Activated CD4-positive, alpha-beta memory T cell treated with anti-CD3 and anti-CD28 coated beads, Interleukin-2, amount 10 ng/mL, durations not matched to agents 7 days and 5 days (primary cell): ENCODE results near the gene TM7SF2. TPM values are rescaled to one million over a fixed set of nuclear protein-coding genes. Genes with fewer than 3 reads are reported as not detected.

Experiments
- CTCF ChIA-PET: fragments of 350-600 bp; sonication (Branson Sonifier 250); formaldehyde crosslinking; loops from one replicate; lab custom pipeline; 2021; ENCODE audit warnings: antibody characterized with exemption, inconsistent platforms; lab: Charles Lee
- POLR2A ChIA-PET: fragments of 350-600 bp; sonication (Branson Sonifier 250); formaldehyde crosslinking; loops from one replicate; lab custom pipeline; 2021; ENCODE audit warnings: antibody characterized with exemption; lab: Charles Lee
- DNase-seq: peaks from one replicate; pipeline ENCODE4 v3.0.0-alpha.2; 2020
- H3K27ac Mint-ChIP-seq: one replicate; pipeline ENCODE4 v1.8.0; 2021; ENCODE audit warnings: mild to moderate bottlenecking, mixed read lengths
- H3K27me3 Mint-ChIP-seq: one replicate; pipeline ENCODE4 v1.8.0; 2021; ENCODE audit warnings: mixed read lengths
- H3K36me3 Mint-ChIP-seq: one replicate; pipeline ENCODE4 v1.8.0; 2021; ENCODE audit warnings: low read depth, mixed read lengths
- H3K4me1 Mint-ChIP-seq: one replicate; pipeline ENCODE4 v1.8.0; 2021; ENCODE audit warnings: mixed read lengths
- H3K4me3 Mint-ChIP-seq: one replicate; pipeline ENCODE4 v1.8.0; 2021; ENCODE audit warnings: mild to moderate bottlenecking, mixed read lengths
- H3K9me3 Mint-ChIP-seq: one replicate; pipeline ENCODE4 v1.8.0; 2021; ENCODE audit warnings: mixed read lengths
- total RNA-seq, 2 experiments: library from RNA; stranded (reverse); gene quantifications; one replicate each; pipeline ENCODE4 v1.2.3, GENCODE V29; 2021

TM7SF2 gene
- total RNA-seq, 2 experiments from 2014 or later = 27.2 to 28.4 TPM

DNA sequence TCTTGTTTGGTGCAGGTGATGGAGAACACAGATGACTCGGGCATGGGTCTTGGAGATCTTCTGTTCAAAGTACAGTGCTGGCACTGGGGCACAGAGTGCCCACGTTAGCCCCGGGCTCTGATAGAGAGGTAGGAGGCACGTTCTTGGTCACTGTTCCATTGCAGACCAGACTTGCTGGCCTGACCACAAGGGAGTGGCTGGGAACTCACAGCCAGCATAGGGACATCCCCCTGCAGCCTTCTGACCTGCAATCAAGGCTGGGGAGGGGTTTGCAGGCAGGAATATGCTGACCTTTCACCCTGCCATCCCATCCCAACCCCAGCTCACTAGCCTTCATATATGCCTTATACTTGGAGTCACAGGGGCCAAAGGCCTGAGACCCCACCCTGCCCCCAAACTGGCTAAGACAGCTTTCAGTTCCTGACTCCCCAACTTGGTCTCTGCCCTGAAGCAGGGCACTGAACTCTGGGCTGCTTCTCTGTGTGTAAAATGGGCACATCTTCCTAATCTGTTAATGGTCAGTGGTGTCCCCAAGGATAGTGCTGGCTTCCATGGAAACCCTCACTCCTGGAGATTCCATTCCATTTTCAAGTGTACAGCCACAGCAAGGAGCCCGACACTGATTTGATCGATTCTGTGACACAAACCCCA, 15.1 kb downstream of the TM7SF2 start:
- CTCF ChIA-PET = no interaction called here
- Mint-ChIP-seq H3K4me1 (peaks cover 25% of the 10 kb centered on the region), H3K9me3 (no peaks in the 10 kb centered on the region), H3K27ac (no peak overlapping the region), H3K27me3 (no peaks in the 10 kb centered on the region), H3K36me3 (peaks cover 64% of the 10 kb centered on the region), H3K4me3 (no peak overlapping the region)
- POLR2A ChIA-PET = interaction anchor here (0.9 to 8.3 kb wide), 2 partner anchors 7 to 9 kb away, joined by 3 to 157 read pairs; partner anchors contain the start of genes SYVN1 and ZNHIT2
- DNase-seq = no peak

DNA sequence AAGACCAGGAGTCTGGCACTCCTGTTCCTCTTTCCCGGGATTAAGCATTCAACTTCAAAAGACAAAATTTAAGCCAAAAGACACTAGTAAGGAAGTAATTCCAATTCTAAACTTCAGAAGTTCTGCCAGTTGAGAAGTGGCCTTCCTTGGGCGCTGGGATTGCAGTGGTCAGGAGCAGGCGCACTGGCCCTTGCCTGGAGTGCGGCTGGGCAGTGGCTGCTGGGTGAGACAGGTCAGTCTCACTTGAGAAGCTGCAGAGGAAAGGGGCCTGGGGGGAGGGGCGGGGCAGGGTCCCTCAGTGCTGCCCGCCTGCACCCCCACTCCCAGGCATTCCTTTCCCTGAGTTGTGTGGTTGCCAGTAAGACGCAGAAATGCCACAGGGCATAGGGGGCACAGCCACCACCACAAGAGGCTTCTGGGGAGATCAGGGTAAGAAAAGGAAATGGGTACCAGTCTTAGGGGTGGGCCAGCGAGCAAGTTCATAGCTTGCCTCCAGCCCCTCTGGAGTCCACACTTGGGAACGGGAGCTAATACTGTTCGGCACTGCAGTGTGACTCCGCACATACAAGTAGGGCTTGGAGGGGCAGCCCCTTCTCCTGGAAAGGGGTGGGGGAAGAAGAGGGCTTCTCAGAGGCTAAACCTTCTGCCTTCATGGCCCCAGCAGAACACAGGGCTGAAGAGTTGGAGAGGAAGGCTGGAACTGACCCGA, 16.0 kb downstream of the TM7SF2 start:
- Mint-ChIP-seq H3K27ac (no peak overlapping the region), H3K36me3 (peaks cover 65% of the 10 kb centered on the region), H3K4me3 (no peak overlapping the region), H3K4me1 (peaks cover 25% of the 10 kb centered on the region), H3K27me3 (no peaks in the 10 kb centered on the region), H3K9me3 (no peaks in the 10 kb centered on the region)
- DNase-seq = no peak
- CTCF ChIA-PET = interaction anchor here (1.2 kb wide), 1 partner anchor 10 kb away, joined by 4 read pairs; the partner anchor contains the start of gene ZNHIT2
- POLR2A ChIA-PET = interaction anchor here (1.9 to 8.3 kb wide), 2 partner anchors 6 to 10 kb away, joined by 10 to 157 read pairs; partner anchors contain the start of genes SYVN1 and ZNHIT2

DNA sequence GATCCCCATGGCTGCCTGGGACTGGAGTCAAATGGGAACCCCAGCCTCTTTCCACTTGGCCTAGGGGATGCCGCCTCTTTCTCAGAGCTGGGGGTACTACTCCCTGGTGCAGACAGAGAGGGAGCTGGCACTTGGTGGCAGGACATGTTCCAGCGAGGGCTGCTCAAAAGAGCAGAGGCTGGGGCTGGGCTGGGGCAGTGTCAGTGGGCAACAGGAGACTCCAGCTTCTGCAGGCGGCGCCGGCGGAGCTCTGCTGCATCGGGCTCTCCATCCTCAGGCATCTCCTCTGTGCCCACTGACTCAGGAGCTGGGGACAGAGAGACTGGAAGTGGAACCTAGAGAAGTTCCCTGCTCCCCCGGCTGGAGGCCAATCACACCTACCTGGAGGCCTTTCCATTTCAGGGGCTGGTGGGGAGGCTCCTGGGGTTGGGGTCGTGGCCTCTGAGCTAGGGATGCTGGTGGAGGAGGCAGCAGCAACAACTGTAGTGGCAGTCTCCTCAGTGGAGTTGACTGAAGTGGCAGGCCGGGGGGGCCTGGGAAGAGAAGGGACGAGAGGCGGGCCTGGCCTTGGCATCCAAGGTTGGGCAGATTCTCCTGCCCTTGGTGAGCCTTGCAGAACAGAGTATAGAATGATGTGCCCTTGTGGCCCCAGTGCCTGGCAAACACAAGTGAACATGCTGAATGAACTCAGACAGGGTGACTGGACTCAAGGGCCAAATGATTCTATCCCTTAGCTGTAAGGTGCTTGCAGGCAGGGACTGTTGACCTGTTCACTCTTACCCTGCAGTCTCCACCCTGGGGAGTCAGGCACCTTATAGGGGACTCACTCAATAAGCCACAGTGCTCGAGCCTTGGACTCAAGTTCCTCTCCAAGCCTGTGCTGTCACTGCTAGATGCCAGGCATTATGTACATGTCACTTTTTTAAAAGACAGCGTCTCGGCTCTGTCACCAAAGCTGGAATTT, 16.8 kb downstream of the TM7SF2 start:
- Mint-ChIP-seq H3K9me3 (no peaks in the 10 kb centered on the region), H3K4me3 (no peak overlapping the region), H3K27me3 (no peaks in the 10 kb centered on the region), H3K4me1 (peaks cover 27% of the 10 kb centered on the region), H3K36me3 (peaks cover 68% of the 10 kb centered on the region), H3K27ac (no peak overlapping the region)
- ChIA-PET POLR2A (interaction anchor here (1.9 kb wide), 1 partner anchor 11 kb away, joined by 10 read pairs; the partner anchor contains the start of gene ZNHIT2), CTCF (interaction anchor here (1.2 kb wide), 1 partner anchor 11 kb away, joined by 4 read pairs; the partner anchor contains the start of gene ZNHIT2)
- DNase-seq = no peak

DNA sequence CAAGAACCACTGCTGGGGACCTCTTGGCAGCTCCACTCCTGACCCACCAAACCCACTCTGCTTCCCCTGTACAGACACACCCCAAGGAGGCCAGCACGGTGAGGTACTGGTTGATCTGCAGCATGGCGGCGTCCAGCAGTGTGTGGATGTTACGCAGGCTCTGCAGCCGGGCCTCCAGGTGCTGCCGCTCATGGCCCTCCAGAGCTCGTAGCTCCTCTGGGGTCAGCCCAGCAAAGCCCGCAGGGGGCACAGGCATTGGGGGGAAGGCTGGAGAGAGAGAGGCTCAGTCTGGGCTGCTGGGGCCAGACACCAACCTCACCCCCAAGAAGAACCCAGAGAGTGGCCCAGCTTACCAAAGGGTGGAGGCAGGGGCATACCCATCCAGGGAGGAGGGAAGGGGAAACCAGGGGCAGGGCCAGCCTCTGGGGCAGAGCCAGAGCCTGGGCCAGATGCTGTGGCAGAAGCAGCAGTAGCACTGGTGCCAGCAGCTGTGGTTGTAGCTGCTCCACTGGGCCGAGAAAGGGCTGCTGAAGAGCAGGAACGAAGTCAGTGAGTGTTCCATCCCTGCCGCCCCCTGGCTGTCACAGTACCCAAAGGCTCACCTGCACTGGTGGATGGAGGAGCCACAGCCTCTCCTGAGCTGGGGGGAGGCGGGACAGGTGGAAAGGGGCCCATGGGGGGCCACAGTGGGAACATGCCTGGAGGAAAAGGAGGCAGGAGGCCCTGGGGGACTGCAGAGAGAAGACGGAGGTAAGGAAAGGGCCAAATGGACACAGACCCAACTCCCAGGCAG, 18.2 kb downstream of the TM7SF2 start:
- no peak for DNase-seq
- ChIA-PET POLR2A (interaction anchor here (0.7 to 7.2 kb wide), 2 partner anchors 6 to 858 kb away, joined by 3 to 157 read pairs; partner anchors contain the start of genes FAU and MRPL49), CTCF (interaction anchor here (1.6 kb wide), 1 partner anchor 17 kb away, joined by 5 read pairs; no protein-coding TSS in a partner anchor)
- H3K9me3 Mint-ChIP-seq = no peaks in the 10 kb centered on the region
- peaks cover 18% of the 10 kb centered on the region for H3K4me1 Mint-ChIP-seq
- no peak overlapping the region for H3K4me3 Mint-ChIP-seq
- no peaks in the 10 kb centered on the region for H3K27me3 Mint-ChIP-seq
- no peak overlapping the region for H3K27ac Mint-ChIP-seq
- H3K36me3 Mint-ChIP-seq = peaks cover 66% of the 10 kb centered on the region

DNA sequence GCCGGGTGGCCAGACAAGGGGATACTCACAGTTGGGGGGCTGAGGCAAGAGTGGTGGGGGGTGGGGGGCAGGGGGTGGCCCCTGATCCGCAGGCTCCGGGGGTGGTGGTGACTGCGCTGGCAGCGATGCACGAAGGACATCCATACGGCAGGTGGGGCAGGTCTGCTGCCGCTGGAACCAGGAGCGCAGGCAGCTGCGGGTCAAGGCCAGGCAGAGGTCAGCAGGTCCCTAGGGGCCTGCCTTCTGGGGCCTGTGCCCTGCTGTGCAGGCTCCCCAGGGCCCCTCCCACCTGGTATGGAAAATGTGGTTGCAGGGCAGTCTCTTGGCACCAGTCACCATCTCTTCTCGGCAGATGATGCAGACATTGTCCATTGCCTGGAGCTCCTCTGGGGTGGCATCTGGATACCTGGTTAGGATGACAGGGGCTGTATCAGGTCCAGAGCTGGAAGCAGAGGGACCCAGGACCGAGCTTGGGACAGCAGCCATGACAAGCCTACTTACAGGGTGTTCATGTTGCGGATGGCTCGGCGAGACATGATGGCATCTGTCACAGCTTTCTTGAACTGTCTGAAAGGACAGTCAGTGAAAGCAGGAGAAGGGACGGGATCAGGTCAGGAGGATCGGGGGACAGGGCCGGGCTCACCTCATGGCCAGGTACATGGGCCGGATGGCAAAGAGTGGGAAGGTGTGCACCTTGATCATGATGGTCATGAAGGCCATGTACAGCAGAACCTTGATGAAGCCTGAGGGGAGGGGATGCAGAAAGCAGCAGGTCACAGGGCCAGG, 19.2 kb downstream of the TM7SF2 start:
- POLR2A ChIA-PET = interaction anchor here (7.2 kb wide), 1 partner anchor 7 kb away, joined by 157 read pairs; the partner anchor contains the start of genes FAU and MRPL49
- Mint-ChIP-seq H3K4me3 (no peak overlapping the region), H3K27ac (no peak overlapping the region), H3K36me3 (peaks cover 57% of the 10 kb centered on the region), H3K9me3 (no peaks in the 10 kb centered on the region), H3K27me3 (no peaks in the 10 kb centered on the region), H3K4me1 (peaks cover 24% of the 10 kb centered on the region)
- DNase-seq = no peak
- CTCF ChIA-PET = interaction anchor here (1.1 to 1.6 kb wide), 3 partner anchors 18 to 119 kb away, joined by 3 to 5 read pairs (median 4); partner anchors contain the start of gene TM7SF2

DNA sequence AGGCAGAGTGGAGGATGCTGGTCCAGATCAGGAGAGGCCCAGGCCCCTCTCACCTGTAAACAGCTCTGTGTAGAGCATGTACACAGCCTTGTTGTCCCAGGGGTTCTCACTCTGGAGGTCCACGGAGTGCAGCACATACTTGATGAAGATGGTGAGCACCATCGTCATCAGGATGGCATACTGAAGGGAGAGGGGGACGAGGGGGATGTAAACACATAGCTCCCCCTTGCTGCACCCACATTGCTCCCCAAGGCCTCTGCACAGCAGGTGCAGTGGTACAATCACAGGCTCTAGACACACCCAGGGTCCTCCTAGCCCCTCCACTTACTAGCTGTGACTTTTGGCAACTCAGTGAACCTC, 19.7 kb downstream of the TM7SF2 start:
- peaks cover 29% of the 10 kb centered on the region for H3K4me1 Mint-ChIP-seq

DNA sequence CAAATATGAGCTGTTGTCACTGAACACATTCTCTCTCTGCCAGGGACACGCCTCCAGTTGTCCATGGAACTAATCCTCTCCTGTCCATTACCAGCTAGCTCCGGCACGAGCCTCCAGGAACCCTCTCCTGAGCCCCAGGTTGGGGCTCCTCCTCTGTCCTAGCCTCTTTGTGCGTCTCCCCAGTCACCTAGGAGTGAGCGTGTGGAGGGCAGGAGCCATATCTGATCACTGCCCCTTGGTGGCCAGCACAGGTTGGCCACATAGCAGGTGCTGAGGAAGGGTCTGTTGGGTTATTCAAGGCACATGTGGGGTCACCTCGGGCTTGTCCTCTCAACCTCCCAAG, 20.2 kb downstream of the TM7SF2 start:
- CTCF ChIA-PET = interaction anchor here (1.1 to 1.2 kb wide), 2 partner anchors 20 to 118 kb away, joined by 3 to 4 read pairs; partner anchors contain the start of gene TM7SF2

More for the DNA sequence above, 19.7 kb downstream of the TM7SF2 start:
- no peak overlapping the region for H3K27ac Mint-ChIP-seq
- peaks cover 52% of the 10 kb centered on the region for H3K36me3 Mint-ChIP-seq
- no peak overlapping the region for H3K4me3 Mint-ChIP-seq
- H3K27me3 Mint-ChIP-seq = no peaks in the 10 kb centered on the region
- POLR2A ChIA-PET = interaction anchor here (1.4 to 7.2 kb wide), 2 partner anchors 8 to 14 kb away, joined by 5 to 157 read pairs; partner anchors contain the start of genes FAU, MRPL49 and ZNHIT2
- no peaks in the 10 kb centered on the region for H3K9me3 Mint-ChIP-seq
- DNase-seq = no peak
- CTCF ChIA-PET = interaction anchor here (1.1 to 1.2 kb wide), 2 partner anchors 20 to 118 kb away, joined by 3 to 4 read pairs; partner anchors contain the start of gene TM7SF2

DNA sequence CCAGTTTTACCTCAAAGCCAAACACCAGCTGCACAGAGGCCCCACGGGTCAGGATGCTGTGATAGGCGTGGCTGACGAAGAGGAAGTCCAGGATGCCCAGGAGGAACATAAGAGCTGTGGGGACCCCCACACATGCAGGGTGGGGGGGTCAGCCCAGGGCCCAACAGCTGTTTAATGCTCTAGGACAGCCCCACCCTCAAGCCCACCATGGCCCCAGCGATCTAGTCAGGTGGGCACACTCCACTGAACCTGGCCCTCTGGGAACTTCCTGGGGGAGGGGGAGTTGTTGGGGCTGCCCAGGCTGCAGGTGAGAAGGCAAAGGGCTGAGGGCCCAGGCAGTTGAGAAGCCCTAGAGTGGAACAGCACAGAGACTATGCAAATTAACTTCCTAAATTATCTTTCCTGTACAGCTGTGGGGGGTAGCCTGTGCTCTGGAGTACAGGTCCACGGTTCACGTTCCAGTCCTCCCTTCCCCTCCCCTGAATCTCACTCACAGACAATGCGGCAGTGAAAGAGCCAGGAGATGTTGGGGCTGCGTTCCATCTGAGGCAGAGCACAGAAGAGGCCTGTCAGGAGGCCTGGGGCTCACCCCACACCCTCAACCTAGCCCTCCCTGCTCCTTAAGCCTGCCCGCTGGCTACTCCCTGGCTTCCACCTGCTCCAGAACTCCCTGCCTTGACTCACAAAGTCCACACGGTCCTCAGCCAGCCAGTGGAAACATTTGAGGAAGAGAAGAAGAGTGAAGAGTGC, 20.7 kb downstream of the TM7SF2 start:
- Mint-ChIP-seq H3K27ac (peak overlapping the region; percentile 44), H3K4me3 (peak overlapping the region; percentile 98), H3K4me1 (peaks cover 33% of the 10 kb centered on the region), H3K27me3 (no peaks in the 10 kb centered on the region), H3K36me3 (peaks cover 43% of the 10 kb centered on the region), H3K9me3 (no peaks in the 10 kb centered on the region)
- CTCF ChIA-PET = interaction anchor here (1.1 to 3.2 kb wide), 4 partner anchors 10 to 117 kb away, joined by 3 to 17 read pairs (median 5); partner anchors contain the start of genes FAU, MRPL49, TM7SF2 and ZNHIT2
- DNase-seq = no peak
- POLR2A ChIA-PET = interaction anchor here (1.0 to 7.2 kb wide), 5 partner anchors 9 to 21 kb away, joined by 3 to 157 read pairs (median 27); partner anchors contain the start of genes FAU, MRPL49, TM7SF2 and ZNHIT2

More for the DNA sequence above, 20.2 kb downstream of the TM7SF2 start:
- no peaks in the 10 kb centered on the region for H3K9me3 Mint-ChIP-seq
- no peak overlapping the region for H3K4me3 Mint-ChIP-seq
- H3K27me3 Mint-ChIP-seq = no peaks in the 10 kb centered on the region
- H3K36me3 Mint-ChIP-seq = peaks cover 48% of the 10 kb centered on the region
- POLR2A ChIA-PET = interaction anchor here (1.0 to 7.2 kb wide), 3 partner anchors 8 to 20 kb away, joined by 3 to 157 read pairs (median 5); partner anchors contain the start of genes FAU, MRPL49 and ZNHIT2
- H3K4me1 Mint-ChIP-seq = peaks cover 32% of the 10 kb centered on the region
- no peak for DNase-seq
- peak overlapping the region; percentile 21 for H3K27ac Mint-ChIP-seq

DNA sequence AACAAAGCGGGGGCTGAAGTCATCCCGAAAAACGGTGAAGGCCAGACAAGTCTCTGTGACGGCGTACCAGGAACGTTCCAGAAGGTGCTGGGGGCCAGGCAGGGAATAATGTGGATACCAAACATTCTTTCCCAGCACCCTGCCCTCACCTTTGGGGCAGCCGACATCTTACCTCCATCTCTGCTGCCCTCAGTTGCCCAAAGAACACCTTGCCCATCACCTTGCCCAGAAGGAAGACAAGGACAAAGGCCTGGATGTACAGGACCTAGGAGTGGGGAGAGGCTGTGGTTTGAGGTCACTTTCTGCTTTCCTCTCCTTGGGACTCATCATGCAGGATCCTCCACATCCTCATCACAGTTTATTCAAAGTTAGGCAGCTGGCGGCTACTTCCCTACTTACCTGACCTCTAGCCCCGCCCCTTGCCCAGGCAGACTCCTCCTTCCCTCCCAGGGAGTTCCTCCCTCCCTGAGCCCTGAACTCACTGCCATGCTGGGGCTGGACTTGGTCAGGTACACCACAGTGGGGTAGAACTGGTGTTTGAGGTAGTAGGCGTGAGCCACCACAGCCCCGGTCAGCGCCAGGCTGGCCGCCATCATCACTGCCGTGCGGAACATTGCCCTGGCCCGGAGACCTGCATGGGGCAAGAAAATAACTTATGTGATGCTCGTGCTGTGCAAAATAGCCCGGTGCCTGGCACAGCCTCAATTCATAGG, 21.5 kb downstream of the TM7SF2 start:
- DNase-seq = peak; percentile 72
- POLR2A ChIA-PET = interaction anchor here (1.3 to 7.2 kb wide), 8 partner anchors 10 to 268 kb away, joined by 3 to 157 read pairs (median 20); partner anchors contain the start of genes ARL2, DPF2, FAU and MRPL49
- Mint-ChIP-seq H3K4me1 (peaks cover 35% of the 10 kb centered on the region), H3K4me3 (peak overlapping the region; percentile 98), H3K27me3 (no peaks in the 10 kb centered on the region), H3K36me3 (peaks cover 39% of the 10 kb centered on the region), H3K27ac (peak overlapping the region; percentile 98), H3K9me3 (no peaks in the 10 kb centered on the region)
- CTCF ChIA-PET = interaction anchor here (1.5 to 3.2 kb wide), 3 partner anchors 9 to 15 kb away, joined by 6 to 17 read pairs (median 7); partner anchors contain the start of genes FAU, MRPL49 and ZNHIT2
